H54 (cell line): ENCODE results near the gene KAT2B.

Source experiments
- DNase-seq: peaks from one replicate; pipeline ENCODE4 v3.0.0; 2011; ENCODE audit warnings: low spot score, mixed read lengths; ENCODE audit not compliant: insufficient read length
- FAIRE-seq: peaks from 3 replicates; lab custom pipeline; 2011; peaks lifted over from hg19 to GRCh38; lab: Jason Lieb, UNC
- POLR2A ChIP-seq: IDR thresholded peaks from 2 replicates; pipeline ENCODE4 v1.6.1; 2011; ENCODE audit warnings: low read depth, mild to moderate bottlenecking, low read length

KAT2B gene

GRCh38 chr3:20051123-20051806, 11.0 kb downstream of the KAT2B start:
- no peak for TF ChIP-seq POLR2A

GRCh38 chr3:20052851-20053250, 12.6 kb downstream of the KAT2B start:
- DNase-seq (no peak), FAIRE-seq (no peak)
- TF ChIP-seq POLR2A = no peak

More at GRCh38 chr3:20051123-20051806, 11.0 kb downstream of the KAT2B start:
- FAIRE-seq (no peak), DNase-seq (no peak)

GRCh38 chr3:20054549-20054987, 14.3 kb downstream of the KAT2B start:
- peak; percentile 99 for FAIRE-seq

GRCh38 chr3:20055020-20055775, 15.0 kb downstream of the KAT2B start:
- DNase-seq = no peak
- no peak for FAIRE-seq
- TF ChIP-seq POLR2A = no peak

More at GRCh38 chr3:20054549-20054987, 14.3 kb downstream of the KAT2B start:
- peak; percentile 62 for DNase-seq
- TF ChIP-seq POLR2A = no peak

GRCh38 chr3:20055842-20056241, 15.6 kb downstream of the KAT2B start:
- DNase-seq (no peak), FAIRE-seq (no peak)
- TF ChIP-seq POLR2A = no peak

GRCh38 chr3:20056725-20057611, 16.7 kb downstream of the KAT2B start:
- FAIRE-seq (peak; percentile 96), DNase-seq (peak; percentile 40)
- TF ChIP-seq POLR2A = no peak

GRCh38 chr3:20057612-20058180, 17.4 kb downstream of the KAT2B start:
- DNase-seq (no peak), FAIRE-seq (no peak)
- TF ChIP-seq POLR2A = no peak

- no peak for TF ChIP-seq POLR2A
- FAIRE-seq (peak; percentile 6), DNase-seq (no peak)
Observed at GRCh38 chr3:20059929-20060328, 19.7 kb downstream of the KAT2B start.

- no peak for DNase-seq
- no peak for FAIRE-seq
- TF ChIP-seq POLR2A = no peak
Observed at GRCh38 chr3:20060974-20061685, 20.9 kb downstream of the KAT2B start.

- DNase-seq = no peak
- FAIRE-seq = no peak
- TF ChIP-seq POLR2A = no peak
Observed at GRCh38 chr3:20062996-20063395, 22.8 kb downstream of the KAT2B start.

- no peak for TF ChIP-seq POLR2A
- no peak for FAIRE-seq
- no peak for DNase-seq
Observed at GRCh38 chr3:20064387-20064786, 24.1 kb downstream of the KAT2B start.

- no peak for FAIRE-seq
- no peak for TF ChIP-seq POLR2A
- no peak for DNase-seq
Observed at GRCh38 chr3:20064796-20065564, 24.7 kb downstream of the KAT2B start.
